ENCODE results near the gene TRIM24. TPM values are rescaled to one million over a fixed set of nuclear protein-coding genes. Genes with fewer than 3 reads are reported as not detected.

The TRIM24 gene
- total RNA-seq, 1 experiment from 2014 or later: 28.4 TPM

GRCh38 chr7:138595454-138595853 is 135.4 kb downstream of the TRIM24 start:
- H3K4me1 ChIP-seq (ENCODE audit: control insufficient read depth, insufficient read depth, low read length): no peaks in the 10 kb centered on the region
- intact Hi-C loops (cut with micrococcal nuclease; ENCODE audit: unreplicated experiment) (no loop called here), in situ Hi-C loops (cut with HindIII; ENCODE audit: low pct_unique_long_range_greater_than_20kb, low sequenced_read_pairs) (no loop called here)
- no peak for ATAC-seq
- POLR2A ChIA-PET: no interaction called here
- H3K27ac ChIP-seq (ENCODE audit: low read length): no peak overlapping the region
- no peaks in the 10 kb centered on the region for H3K36me3 ChIP-seq (ENCODE audit: control insufficient read depth, insufficient read depth, low read length)
- no peaks in the 10 kb centered on the region for H3K9me3 ChIP-seq (ENCODE audit: control insufficient read depth, insufficient read depth, low read depth, low read length)
- no peaks in the 10 kb centered on the region for H3K27me3 ChIP-seq (ENCODE audit: control insufficient read depth, insufficient read depth, low read length)
- CTCF ChIA-PET: no interaction called here
- no peak for TF ChIP-seq TCF7L2 (IDR thresholded peaks at IDR 0.05; ENCODE audit: low read depth, low read length)
- no peak for TF ChIP-seq REST (IDR thresholded peaks at IDR 0.05; ENCODE audit: insufficient read depth in 1 of 2, low read depth in 2 of 2, low read length in 1 of 2)
- no peak for TF ChIP-seq SIN3A (IDR thresholded peaks at IDR 0.05; ENCODE audit: borderline replicate concordance, insufficient read depth, low read depth, low read length)
- TF ChIP-seq CTCF (IDR thresholded peaks at IDR 0.05): no peak
- TF ChIP-seq POLR2AphosphoS5 (IDR thresholded peaks at IDR 0.05; ENCODE audit: low read depth, low read length): no peak
- H3K4me3 ChIP-seq (ENCODE audit: low read depth in 2 of 2, low read length in 2 of 2): no peak overlapping the region
- DNase-seq (ENCODE audit: low read depth, low spot score): no peak
- BruUV-seq (replicated peaks): no TSS peak

- Histone ChIP-seq H3K27me3 (ENCODE audit: control insufficient read depth, insufficient read depth, low read length) (no peaks in the 10 kb centered on the region), H3K36me3 (ENCODE audit: control insufficient read depth, insufficient read depth, low read length) (no peaks in the 10 kb centered on the region), H3K4me3 (ENCODE audit: low read depth in 2 of 2, low read length in 2 of 2) (no peak overlapping the region), H3K9me3 (ENCODE audit: control insufficient read depth, insufficient read depth, low read depth, low read length) (no peaks in the 10 kb centered on the region), H3K4me1 (ENCODE audit: control insufficient read depth, insufficient read depth, low read length) (no peaks in the 10 kb centered on the region), H3K27ac (ENCODE audit: low read length) (no peak overlapping the region)
- CTCF ChIA-PET: no interaction called here
- intact Hi-C loops (cut with micrococcal nuclease; ENCODE audit: unreplicated experiment) (no loop called here), in situ Hi-C loops (cut with HindIII; ENCODE audit: low pct_unique_long_range_greater_than_20kb, low sequenced_read_pairs) (no loop called here)
- POLR2A ChIA-PET: no interaction called here
- no peak for TF ChIP-seq REST (IDR thresholded peaks at IDR 0.05; ENCODE audit: insufficient read depth in 1 of 2, low read depth in 2 of 2, low read length in 1 of 2)
- TF ChIP-seq CTCF (IDR thresholded peaks at IDR 0.05): no peak
- no peak for TF ChIP-seq TCF7L2 (IDR thresholded peaks at IDR 0.05; ENCODE audit: low read depth, low read length)
- TF ChIP-seq SIN3A (IDR thresholded peaks at IDR 0.05; ENCODE audit: borderline replicate concordance, insufficient read depth, low read depth, low read length): no peak
- no peak for TF ChIP-seq POLR2AphosphoS5 (IDR thresholded peaks at IDR 0.05; ENCODE audit: low read depth, low read length)
- BruUV-seq (replicated peaks): no TSS peak
- ATAC-seq (no peak), DNase-seq (ENCODE audit: low read depth, low spot score) (no peak)
Observed at GRCh38 chr7:138602451-138602850, 142.4 kb downstream of the TRIM24 start.

All from Panc1 (cell line).